Stimulated activated CD4-positive, alpha-beta T cell treated with anti-CD3 and anti-CD28 coated beads, Interleukin-12 subunit alpha, Interleukin-12 subunit beta, amount 100 ng/mL, for 48 hours (primary cell): Measurements from ENCODE around the gene IFNA10.
A peak's percentile ranks its signal among the peaks of the same experiment; 100 is the strongest.
"Not testable (repeated sequence)": the region's sequence is repeated elsewhere in the genome, so short reads cannot be mapped to it uniquely, and the experiment has no call there.

Source experiments
- DNase-seq, 3 donors: peaks; one replicate each; pipeline ENCODE4 v3.0.0-alpha.2; 2020; ENCODE audit warnings: low read depth in 2 of 3, low spot score in 1 of 3

The IFNA10 gene

DNA sequence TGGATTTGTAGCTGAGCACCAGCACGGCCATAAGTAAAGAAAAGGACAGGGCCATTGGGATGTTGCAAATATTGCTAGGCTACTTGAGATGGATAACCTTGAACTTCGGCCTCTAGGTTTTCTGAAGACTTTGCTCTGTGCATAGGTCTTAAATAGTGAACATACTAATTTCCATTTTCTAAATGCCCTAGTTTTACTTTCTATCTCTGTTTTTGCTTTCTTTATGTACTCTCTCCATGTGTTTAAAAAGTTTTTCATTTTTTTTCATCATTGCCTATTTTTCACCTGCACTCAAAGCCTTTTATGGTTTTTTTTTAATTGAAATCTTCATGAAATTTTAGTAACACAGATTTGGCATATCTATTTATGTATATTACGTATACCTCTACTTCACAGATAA, at the start of gene IFNA10:
Gene IFNA10, minus strand, starts transcription at position 101 of the 400 bp plus-strand sequence. Its CDS starts 46 bp downstream, at position 55.
- DNase-seq, result not testable (repeated sequence)

DNA sequence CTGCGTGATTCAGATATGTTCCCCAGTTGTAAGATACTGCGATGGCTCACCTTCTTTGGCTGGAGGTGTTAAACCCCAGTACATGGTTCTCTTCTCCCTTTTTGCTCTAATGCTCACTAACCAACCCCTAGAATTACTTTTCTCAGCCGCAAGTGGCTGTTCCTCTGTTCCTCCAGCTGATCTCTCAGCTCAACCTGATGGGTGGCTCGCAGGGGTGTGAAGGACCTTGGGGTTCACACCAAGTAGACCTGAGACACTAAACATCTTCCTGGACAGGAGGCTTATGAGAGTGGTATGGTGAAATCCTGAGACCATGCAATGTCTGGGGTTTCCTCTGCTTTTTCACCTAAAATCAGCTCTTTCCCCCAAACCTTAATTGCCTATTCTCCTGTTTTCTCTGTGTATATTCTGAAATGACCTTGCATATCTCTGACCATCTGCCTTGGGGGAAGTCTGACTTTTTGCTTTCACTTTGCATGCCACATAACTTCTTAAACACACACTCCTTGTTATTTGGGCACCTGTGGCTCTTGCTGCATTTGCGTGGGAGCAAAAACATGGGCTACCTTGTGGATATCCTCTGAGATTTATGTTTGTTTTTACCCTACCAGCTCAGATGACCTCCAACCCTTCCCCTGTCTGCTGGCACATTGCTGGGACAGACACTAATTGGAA, 48.7 kb upstream of the IFNA10 start:
- no peak for DNase-seq

DNA sequence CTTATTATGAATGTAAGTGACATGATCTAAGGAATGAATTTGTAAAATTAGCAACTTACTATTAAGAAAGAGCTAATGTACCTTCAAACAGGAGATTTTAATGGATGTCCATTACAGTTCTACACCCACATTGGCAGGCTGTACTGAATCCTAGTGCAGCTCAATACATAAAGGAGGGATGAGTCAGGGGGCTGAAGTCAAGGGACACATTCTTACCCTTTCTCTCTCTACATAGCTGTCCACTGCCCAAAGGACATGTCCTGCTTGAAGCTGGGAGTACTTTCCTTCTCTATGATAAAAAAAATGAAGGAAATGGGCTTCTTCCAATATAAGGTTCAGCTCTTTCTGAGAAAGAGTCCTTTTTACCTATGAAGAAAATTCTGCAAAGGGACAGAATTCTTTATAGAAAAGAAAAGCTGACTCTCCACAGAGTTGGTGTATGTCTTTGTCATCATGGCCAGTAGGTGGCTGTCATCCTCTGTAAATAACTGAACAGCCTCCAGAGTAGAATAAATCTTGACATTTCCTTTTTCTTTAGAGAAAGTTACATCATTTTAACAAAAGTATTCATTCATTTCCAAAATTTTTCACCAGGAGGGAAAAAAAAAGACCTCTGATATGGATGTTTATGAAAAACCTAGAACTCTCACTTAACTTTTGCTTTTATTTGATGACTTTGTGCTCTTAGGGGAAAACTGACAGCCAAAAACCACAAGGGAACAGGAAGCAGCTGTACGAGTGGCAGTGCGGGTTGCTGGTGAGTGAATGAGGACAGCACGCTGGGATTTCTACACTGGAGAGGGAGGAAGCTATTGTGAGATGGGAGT, 46.0 kb upstream of the IFNA10 start:
- no peak for DNase-seq

DNA sequence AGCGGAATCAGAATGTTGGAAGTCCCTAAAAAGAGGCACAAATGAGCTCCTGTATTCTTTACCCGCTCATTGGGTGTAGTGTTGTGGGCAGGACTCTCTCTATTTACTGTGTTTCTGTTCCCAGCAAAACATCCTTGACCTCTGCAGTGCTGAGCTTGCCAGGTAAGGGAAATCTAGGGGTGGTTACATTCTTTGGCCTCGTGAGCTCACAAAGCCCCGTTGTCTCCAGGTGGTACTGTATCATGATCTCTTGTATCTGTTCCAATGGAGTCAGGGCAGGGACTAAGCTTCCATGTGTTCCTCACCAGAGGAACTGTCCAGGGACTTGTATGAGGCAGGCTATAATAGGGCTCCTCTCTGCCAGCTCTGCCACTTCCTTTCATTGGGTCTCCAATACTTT, 44.7 kb upstream of the IFNA10 start:
- no peak for DNase-seq

DNA sequence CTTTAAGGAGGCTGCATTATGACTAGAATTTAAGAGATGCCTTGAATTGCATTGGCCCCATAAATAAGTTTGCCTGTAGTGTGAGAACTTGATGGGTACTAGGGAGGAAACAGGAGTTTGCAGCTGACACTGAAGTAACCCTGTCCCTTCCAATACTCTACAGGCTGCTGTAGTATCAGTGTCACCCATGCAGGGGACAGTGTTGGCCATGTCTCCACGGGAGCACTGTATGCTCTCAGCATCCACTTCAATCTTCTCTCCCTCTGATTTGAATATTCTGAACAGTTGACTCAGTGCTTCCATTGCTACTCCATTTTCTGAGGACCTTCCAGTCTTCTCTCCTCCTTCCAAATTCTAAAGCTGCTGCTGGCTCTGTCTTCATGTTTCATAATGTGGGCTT, 44.2 kb upstream of the IFNA10 start:
- DNase-seq, result no peak

DNA sequence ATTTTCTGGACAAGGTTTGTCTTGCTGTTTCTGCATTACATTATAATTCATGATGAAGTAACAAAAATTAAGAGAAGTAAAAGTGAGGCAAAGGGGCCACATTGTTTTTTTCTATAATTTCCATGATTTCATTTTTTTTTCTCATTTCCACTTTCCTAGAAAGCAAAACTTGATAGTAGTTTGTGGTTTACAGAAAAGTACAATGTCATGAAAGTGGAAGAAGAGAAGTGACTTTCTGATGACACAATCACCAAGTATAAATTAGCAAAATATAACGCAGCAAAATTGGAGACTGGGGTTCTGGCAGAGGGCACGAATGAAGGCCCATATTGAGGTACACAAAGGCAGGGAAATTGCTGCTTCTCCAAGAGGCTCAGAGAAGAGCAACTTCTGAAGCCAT, 37.9 kb upstream of the IFNA10 start:
- no peak for DNase-seq

DNA sequence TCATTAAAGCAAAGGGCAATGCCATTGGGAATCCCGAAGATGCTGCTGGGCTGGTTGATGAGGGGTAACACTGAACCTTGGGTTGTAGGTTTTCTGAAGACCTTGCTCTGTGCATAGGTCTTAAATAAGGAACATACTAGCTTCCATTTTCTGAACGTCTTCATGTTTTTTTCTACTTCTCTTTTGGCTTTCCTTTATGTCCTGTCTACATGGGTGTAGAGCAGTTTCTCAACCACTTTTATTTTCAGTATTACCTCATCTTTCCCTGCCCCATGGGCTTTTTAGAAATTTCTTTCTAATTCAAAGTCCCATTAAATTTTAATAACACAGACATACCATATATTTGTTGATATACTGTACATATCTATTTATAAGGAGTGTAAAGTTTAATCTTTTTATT, 33.0 kb upstream of the IFNA10 start, which contains the start of gene IFNA14:
Gene IFNA14, minus strand, starts transcription at position 95 of the 400 bp plus-strand sequence. Its CDS starts 70 bp downstream, at position 25.
- DNase-seq, result no peak

DNA sequence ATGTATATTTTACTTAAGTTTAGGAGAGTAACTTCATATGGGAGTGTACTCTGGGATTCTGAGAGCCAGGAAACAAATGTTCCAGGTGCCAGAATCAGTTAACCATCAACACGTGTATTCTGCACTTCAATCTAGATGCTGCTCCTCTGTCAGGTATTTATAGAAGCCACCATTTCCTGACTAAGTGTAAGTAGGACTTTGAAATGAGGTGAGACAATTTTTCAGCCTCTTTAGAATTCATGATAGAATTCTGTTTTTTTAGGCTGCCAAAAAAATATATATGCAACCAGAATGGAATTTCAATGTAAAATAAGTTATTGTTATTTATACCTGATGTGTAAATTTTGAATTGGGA, 29.4 kb upstream of the IFNA10 start:
- DNase-seq, result not testable (repeated sequence)

DNA sequence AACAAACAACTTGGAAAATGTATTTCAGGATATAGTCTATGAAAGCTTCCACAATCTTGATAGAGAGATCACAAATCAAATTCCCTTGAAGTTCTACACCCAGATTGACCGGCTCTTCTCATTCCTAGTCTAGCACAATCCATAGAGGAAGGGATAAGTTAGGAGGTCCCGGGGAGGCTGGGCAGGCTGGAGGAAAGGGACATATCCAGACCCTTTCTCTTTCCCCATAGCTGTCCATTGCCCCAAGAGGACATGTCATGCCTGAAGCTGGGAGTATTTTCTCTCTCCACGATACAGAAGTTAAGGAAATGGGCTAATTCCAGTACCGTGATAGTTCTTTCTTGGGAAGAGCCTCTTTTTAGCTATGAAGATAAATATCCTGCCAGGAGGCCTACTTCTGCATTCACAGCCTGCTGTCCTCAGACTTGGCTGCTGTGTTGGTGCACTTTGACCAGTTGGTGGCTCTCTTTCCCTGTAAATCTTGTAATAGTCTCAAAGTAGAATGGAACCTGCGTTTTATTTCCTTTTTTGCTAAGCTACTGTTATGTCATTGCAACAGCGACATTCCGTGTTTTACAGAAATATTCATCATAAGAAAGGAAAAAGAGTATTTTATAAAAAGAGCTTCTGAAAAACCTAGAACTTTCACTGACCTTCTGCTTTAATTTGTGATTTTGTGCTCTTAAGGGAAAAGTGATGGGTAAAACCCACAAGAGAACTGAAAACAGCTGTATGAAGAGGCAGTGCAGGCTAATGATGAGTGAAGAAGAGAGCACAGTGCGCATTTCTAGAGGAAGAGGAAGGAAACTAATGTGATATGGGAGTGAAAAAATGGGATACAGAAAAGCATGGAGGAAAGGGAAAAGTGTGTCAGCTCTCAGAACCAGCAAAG, 28.8 kb upstream of the IFNA10 start:
- DNase-seq, result peak in 1 of 3 donors; percentile 23

DNA sequence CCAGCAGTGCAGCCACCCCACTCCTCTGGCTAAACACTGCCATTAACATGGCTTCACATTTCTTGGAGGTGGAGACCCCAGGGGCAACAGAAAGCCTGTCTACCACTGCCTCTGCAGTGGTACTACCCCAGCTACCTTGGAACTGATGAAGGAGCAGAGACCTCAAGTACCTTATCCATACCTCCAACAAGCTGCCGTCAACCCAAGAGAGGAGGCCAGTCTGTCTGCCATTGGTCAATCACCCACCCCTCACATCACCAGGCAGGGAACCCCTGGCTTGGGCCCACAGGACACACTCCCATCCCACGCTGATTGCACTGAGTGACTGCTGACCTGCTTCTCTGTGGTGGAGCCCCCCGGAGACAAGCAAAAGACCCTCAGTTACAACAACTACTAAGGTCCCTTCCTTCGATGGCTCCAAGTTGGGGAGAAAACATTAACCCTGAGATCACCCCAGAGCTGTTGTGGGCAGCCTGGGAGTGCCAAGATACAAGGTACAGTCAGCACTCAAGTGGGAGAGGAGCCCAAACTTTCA, 27.3 kb upstream of the IFNA10 start:
- DNase-seq, result no peak

DNA sequence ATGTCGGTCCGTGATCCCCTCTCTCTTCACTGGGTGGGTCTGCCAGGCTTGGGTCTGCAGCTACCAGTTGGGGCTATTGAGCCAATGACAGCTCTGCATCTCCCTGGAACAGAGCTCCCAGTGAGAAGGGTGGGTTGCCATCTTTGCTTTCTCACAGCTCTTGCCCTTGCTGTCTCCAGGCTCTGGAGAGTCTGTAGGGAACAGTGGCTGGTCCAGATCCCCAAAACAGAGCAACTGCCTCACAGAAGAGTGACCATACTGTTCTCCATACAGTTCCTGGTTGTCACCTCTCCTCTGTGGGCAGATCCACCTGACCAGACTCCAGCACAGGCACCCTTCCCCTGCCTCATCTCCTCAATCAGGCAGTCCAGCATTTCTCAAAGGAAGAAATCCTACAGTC, 26.3 kb upstream of the IFNA10 start:
- no peak for DNase-seq

DNA sequence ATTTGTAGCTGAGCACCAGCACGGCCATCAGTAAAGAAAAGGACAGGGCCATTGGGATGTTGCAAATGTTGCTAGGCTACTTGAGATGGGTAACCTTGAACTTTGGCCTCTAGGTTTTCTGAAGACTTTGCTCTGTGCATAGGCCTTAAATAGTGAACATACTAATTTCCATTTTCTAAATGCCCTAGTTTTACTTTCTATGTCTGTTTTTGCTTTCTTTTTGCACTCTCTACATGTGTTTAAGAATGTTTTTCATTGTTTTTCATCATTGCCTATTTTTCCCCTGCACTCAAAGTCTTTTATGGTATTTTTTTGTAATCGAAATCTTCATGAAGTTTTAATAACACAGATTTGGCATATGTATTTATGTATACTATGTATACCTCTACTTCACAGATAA, 21.2 kb upstream of the IFNA10 start, which contains the start of gene IFNA17:
Gene IFNA17, minus strand, starts transcription at position 101 of the 400 bp plus-strand sequence. Its CDS starts 49 bp downstream, at position 52.
- no peak for DNase-seq

DNA sequence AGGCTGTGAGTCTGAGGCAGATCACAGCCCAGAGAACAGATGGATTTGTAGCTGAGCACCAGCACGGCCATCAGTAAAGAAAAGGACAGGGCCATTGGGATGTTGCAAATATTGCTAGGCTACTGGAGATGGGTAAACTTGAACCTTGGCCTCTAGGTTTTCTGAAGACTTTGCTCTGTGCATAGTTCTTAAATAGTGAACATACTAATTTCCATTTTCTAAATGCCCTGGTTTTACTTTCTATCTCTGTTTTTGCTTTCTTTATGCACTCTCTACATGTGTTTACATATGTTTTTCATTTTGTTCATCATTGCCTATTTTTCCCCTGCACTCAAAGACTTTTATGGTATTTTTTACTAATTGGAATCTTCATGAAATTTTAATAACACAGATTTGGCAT, 10.3 kb upstream of the IFNA10 start, which contains the start of gene IFNA16:
Gene IFNA16, minus strand, starts transcription at position 101 of the 400 bp plus-strand sequence. Its CDS starts 6 bp downstream, at position 95.
- not testable (repeated sequence) for DNase-seq

DNA sequence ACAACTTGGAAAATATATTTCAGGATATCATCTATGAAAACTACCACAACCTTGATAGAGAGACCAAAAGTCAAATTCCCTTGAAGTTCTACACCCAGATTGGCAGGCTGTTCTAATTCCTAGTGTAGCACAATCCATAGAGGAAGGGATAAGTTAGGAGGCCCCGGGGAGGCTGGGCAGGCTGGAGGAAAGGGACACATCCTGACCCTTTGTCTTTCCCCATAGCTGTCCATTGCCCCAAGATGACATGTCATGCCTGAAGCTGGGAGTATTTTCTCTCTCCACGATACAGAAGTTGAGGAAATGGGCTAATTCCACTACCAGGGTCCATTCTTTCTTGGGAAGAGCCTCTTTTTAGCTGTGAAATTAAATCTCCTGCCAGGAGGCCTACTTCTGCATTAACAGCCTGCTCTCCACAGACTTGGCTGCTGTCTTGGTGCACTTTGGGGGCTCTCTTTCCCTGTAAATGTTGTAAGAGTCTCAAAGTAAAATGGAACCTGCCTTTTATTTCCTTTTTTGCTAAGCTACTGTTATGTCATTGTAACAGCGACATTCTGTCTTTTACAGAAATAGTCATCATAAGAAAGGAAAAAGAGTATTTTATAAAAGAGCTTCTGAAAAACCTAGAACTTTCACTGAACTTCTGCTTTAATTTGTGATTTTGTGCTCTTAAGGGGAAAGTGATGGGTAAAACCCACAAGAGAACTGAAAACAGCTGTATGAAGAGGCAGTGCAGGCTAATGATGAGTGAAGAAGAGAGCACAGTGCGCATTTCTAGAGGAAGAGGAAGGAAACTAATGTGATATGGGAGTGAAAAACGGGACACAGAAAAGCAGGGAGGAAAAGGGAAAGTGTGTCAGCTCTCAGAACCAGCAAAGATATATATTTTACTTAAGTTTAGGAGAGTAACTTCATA, 6.7 kb upstream of the IFNA10 start:
- not testable (repeated sequence) for DNase-seq

DNA sequence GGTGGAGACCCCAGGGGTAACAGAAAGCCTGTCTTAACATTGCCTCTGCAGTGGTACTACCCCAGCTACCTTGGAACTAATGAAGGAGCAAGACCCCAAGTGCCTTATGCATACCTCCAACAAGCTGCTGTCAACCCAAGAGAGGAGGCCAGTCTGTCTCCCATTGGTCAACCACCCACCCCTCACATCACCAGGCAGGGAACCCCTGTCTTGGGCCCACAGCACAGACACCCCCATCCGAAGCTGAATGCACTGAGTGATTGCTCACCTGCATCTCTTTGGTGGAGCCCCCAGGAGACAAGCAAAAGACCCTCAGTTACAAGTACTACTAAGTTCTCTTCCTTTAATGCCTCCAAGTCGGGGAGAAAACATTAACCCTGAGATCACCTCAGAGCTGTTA, 5.2 kb upstream of the IFNA10 start:
- not testable (repeated sequence) for DNase-seq

DNA sequence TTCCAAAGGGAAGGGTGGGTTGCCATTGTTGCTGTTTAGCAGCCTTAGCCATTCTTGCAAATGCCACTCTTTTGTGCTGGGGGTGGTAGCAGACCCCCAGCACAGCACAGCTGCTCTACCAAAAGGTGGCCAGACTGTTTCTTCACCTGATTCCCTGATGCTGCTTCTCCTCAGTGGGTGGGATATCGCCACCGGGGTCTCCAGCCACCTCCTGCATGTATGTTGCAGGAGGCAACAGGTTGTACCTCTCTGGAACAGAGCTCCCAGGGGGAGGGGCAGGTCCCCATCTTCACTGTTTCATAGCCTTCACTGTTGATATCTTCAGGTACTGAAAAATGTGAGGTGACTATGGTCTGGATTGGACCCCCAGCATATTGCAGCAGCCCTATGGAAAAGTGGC, 3.8 kb upstream of the IFNA10 start:
- DNase-seq, result not testable (repeated sequence)

DNA sequence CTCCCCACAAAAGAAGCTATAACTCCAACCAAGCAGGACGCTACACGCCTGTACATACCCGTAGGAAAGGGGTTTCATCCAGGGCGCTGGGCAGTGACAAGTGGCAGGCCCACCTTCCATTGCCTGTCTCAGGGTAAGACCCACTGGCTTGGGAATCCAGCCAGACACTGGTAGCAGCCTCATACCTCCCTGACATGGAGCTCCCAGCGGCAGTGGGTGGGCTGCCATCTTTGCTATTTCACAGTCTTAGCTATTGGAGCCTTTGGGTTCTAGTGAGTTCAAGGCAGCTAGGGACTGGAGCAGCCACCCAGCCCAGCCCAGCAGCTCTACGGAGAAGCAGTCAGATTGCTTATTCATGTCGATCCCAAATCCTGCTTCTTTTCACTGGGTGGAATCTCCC, 3.4 kb upstream of the IFNA10 start:
- DNase-seq, result no peak

DNA sequence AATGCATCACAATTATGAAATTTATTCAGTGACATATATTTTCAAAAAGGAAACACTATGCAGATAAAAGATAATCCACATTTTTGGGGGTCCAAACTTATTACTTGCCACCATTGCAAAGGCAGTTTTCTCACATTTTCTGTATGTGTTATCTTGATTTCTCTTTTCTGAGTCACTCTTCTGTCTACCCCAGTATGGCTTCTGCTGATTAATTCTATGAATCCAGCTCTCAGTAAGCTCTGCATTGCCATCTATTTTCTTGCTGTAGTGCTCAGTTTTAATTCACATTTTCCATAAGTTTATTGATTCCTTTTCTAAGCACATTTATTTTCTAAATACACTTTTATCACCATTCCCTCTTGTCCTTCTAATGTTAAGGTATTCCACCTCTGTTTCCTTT, 1.7 kb downstream of the IFNA10 start:
- DNase-seq, result no peak

DNA sequence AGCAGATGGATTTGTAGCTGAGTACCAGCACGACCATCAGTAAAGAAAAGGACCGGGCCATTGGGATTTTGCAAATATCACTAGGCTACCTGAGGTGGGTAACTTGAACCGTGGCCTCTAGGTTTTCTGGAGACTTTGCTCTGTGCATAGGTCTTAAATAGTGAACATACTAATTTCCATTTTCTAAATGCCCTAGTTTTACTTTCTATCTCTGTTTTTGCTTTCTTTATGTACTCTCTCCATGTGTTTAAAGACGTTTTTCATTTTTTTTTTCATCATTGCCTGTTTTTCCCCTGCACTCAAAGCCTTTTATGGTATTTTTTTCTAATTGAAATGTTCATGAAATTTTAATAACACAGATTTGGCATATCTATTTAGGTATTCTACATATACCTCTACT, 4.8 kb downstream of the IFNA10 start, which contains the start of gene IFNA7:
Gene IFNA7, minus strand, starts transcription at position 101 of the 400 bp plus-strand sequence. Its CDS starts 40 bp downstream, at position 61.
- DNase-seq, result not testable (repeated sequence)
